Omental fat pad (tissue), 4 donors: Measurements from ENCODE around the gene LILRA2. TPM values are rescaled to one million over a fixed set of nuclear protein-coding genes. Genes with fewer than 3 reads are reported as not detected.

Experiments used
- ATAC-seq: fragments of 150-250 bp; one replicate; pipeline ENCODE4 v1.9.1; 2016; ENCODE audit warnings: mild to moderate bottlenecking, moderate library complexity; ENCODE audit not compliant: low FRiP score
- DNase-seq: peaks from one replicate; pipeline ENCODE4 v3.0.0-alpha.2; 2019; ENCODE audit warnings: low spot score
- total RNA-seq, 4 donors: library from RNA; depleted of rRNA; stranded (reverse); fragments of >200 nt; gene quantifications; one replicate each; pipeline ENCODE4 v1.1.0, GENCODE V29; 2016
- TF ChIP-seq, protein P1 (sequence below), 3 donors: fragments of 450-650 bp; IDR thresholded peaks; one replicate each; pipeline ENCODE4 v1.5.1; 2016 to 2017; ENCODE audit warnings: antibody characterized with exemption in 3 of 3, mild to moderate bottlenecking in 3 of 3, moderate library complexity in 2 of 3

LILRA2 gene
- total RNA-seq, 4 donors from 2014 or later: 1.9 to 9.5 (median 6.9) TPM

DNA sequence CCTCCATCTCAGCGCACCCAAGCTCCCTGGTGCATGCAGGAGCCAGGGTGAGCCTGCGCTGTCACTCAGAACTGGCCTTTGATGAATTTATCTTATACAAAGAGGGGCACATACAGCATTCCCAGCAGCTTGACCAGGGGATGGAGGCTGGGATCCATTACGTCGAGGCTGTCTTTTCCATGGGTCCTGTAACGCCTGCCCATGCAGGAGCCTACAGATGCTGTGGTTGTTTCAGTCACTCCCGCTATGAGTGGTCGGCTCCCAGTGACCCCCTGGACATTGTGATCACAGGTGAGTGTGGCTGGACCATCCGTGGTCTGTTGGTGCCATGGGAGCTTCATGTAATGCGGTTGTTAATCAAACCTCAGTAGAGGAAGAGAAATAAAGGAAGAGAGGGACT lies 38.0 kb upstream of the LILRA2 start:
- DNase-seq (no peak), ATAC-seq (no peak)
- TF ChIP-seq, protein P1, sequence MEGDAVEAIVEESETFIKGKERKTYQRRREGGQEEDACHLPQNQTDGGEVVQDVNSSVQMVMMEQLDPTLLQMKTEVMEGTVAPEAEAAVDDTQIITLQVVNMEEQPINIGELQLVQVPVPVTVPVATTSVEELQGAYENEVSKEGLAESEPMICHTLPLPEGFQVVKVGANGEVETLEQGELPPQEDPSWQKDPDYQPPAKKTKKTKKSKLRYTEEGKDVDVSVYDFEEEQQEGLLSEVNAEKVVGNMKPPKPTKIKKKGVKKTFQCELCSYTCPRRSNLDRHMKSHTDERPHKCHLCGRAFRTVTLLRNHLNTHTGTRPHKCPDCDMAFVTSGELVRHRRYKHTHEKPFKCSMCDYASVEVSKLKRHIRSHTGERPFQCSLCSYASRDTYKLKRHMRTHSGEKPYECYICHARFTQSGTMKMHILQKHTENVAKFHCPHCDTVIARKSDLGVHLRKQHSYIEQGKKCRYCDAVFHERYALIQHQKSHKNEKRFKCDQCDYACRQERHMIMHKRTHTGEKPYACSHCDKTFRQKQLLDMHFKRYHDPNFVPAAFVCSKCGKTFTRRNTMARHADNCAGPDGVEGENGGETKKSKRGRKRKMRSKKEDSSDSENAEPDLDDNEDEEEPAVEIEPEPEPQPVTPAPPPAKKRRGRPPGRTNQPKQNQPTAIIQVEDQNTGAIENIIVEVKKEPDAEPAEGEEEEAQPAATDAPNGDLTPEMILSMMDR (IDR thresholded peaks at IDR 0.05): no peak

GRCh38 chr19:54536956-54537355 lies 36.6 kb upstream of the LILRA2 start:
- DNase-seq (no peak), ATAC-seq (no peak)
- TF ChIP-seq, protein P1 (IDR thresholded peaks at IDR 0.05): no peak

DNA sequence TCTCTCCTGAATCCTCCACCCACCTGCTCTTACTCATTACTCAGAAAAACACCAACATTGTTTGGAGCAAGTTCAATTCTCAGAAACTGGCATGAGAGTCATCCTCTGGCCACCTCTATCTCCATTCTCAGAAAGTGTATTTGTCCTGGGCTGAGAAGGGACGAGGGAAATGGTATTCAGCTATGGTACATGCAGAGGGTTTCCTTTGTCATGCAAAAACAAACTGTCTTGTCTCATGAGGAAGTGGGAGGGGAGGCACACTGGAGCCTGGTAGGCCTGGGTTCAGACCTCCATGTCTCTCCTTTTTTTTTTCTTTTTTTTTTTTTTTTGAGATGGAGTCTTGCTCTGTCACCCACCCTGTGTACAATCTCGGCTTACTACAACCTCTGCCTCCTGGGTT lies 31.9 kb upstream of the LILRA2 start:
- no peak for ATAC-seq
- TF ChIP-seq, protein P1 (IDR thresholded peaks at IDR 0.05): no peak
- no peak for DNase-seq

DNA sequence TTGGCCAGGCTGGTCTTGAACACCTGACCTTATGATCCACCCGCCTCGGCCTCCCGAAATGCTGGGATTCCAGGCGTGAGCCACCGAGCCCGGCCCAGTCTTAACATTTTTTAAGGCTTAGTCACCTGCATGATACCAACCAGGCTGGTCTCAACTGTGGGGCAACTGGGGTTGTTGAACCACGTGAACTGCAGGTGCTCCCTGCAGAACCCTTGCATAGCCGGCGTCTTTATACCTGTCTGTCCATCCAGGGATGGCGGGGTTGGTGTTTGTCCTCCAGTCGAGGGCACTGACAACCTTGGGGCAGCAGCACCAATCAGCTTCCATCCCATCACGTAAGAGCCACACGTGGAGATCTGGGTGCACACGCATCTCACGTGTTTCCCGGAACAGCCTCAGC lies 24.8 kb upstream of the LILRA2 start:
- no peak for ATAC-seq
- no peak for DNase-seq
- TF ChIP-seq, protein P1 (IDR thresholded peaks at IDR 0.05): no peak

DNA sequence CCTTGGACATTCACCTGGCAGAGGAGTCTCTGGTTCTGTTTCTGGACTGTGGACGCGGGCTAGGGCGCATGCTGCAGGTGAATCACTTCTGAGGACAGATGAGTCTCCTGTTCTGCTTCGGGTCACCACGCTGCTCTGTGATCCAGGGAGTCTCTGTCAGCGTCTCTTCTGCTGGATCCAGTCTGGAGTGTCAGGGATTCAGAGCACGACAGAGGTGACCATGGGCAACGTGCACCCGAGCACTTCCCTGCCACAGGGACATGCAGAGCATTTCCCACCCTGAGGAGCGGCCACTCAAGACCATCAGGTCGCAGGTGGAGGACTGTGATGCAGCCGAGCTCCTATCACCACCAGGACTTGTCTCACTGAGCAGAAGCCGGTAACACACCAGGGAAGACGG lies 24.4 kb upstream of the LILRA2 start:
- DNase-seq: no peak
- TF ChIP-seq, protein P1 (IDR thresholded peaks at IDR 0.05): no peak
- no peak for ATAC-seq

DNA sequence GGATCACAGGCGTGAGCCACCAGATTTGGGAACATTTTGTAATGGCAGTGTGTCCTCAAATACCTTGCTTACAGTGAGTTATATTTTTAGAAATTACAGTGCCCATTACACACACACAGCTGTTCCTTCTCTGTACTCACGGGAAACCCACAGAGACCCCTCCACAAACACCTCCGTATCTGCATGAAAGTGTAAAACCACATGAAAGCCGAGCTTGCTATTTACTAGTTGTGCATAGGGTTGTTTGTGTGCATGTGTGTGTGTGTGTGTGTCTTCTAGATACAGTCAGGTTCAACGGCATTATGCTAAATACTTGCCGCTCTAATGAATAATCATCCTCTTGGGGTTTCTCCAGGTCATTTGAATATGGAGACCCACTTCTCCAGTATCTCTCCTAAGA lies 22.3 kb upstream of the LILRA2 start:
- no peak for ATAC-seq
- DNase-seq: no peak
- TF ChIP-seq, protein P1 (IDR thresholded peaks at IDR 0.05): no peak

DNA sequence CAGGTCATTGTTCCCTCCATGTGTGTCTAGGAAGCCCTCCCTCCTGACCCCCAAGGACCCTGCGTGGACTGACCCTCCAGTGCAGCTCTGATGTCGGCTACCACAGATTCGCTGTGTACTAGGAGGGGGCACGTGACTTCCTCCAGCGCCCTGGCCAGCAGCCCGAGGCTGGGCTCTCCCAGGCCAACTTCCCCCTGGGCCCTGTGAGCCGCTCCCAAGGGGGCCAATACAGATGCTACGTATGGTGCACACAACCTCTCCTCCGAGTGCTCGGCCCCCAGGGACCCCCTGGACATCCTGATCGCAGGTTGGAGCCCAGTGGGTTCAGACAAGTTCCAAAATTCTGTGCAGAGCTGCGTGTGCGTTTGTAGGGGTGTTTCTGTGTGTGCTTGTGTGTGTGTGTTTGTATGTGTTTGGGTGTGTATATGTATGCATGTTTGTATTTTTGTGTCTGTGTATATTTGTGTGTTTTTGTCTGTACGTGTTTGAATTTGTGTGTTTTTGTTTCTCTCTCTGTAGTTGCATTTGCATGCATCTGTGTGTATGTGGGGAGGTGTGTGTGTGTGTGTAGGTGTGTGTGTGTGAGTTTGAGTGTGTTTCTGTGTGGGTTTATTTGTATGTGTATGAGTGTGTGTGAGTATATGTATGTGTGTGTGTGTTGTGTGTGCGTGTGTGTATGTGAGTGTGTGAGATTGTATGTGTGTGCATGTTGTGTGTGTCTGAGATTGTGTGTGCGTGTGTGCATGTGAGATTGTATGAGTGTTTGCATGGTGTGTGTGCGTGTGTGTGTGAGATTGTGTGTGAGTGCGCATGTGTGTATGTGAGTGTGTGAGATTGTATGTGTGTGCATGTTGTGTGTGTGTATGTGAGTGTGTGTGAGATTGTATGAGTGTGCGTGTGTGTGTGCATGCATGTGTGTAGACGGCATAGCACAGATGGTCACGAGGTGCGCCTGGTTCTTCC lies 21.4 kb upstream of the LILRA2 start:
- TF ChIP-seq, protein P1 (IDR thresholded peaks at IDR 0.05): no peak
- no peak for DNase-seq
- no peak for ATAC-seq
